NCI-H1092 (cell line): ENCODE data around the gene LAMA1.

Experiments
- DNase-seq: peaks from one replicate; lab custom pipeline; 2025; lab: John Stamatoyannopoulos, UW

The LAMA1 gene

GRCh38 chr18:7047336-7047735 lies 70.3 kb downstream of the LAMA1 start:
- no peak for DNase-seq

- peak; percentile 66 for DNase-seq
These were observed 79.2 kb downstream of the LAMA1 start for GRCh38 chr18:7038330-7038851.

- DNase-seq, result no peak
These were observed 80.1 kb downstream of the LAMA1 start for GRCh38 chr18:7037470-7037869.

- no peak for DNase-seq
These were observed 81.8 kb downstream of the LAMA1 start for GRCh38 chr18:7035807-7036206.

- DNase-seq, result no peak
These were observed 82.7 kb downstream of the LAMA1 start for GRCh38 chr18:7034924-7035323.

- DNase-seq, result no peak
These were observed 85.1 kb downstream of the LAMA1 start for GRCh38 chr18:7032537-7032936.

GRCh38 chr18:7028625-7029024 lies 89.0 kb downstream of the LAMA1 start:
- no peak for DNase-seq

GRCh38 chr18:7025194-7025593 lies 92.4 kb downstream of the LAMA1 start:
- no peak for DNase-seq

- no peak for DNase-seq
These were observed 94.0 kb downstream of the LAMA1 start for GRCh38 chr18:7023581-7023980.

- no peak for DNase-seq
These were observed 94.5 kb downstream of the LAMA1 start for GRCh38 chr18:7023063-7023580.

GRCh38 chr18:7021994-7022840 lies 95.4 kb downstream of the LAMA1 start:
- DNase-seq, result peak; percentile 88

- DNase-seq, result no peak
These were observed 96.4 kb downstream of the LAMA1 start for GRCh38 chr18:7020995-7021777.

GRCh38 chr18:7017013-7017412 lies 100.6 kb downstream of the LAMA1 start:
- no peak for DNase-seq

GRCh38 chr18:7011142-7011541 lies 106.5 kb downstream of the LAMA1 start:
- DNase-seq, result no peak

- peak; percentile 70 for DNase-seq
These were observed 113.6 kb downstream of the LAMA1 start for GRCh38 chr18:7004009-7004408.

GRCh38 chr18:7002107-7002506 lies 115.5 kb downstream of the LAMA1 start:
- peak; percentile 4 for DNase-seq

GRCh38 chr18:7000484-7001096 lies 117.0 kb downstream of the LAMA1 start:
- DNase-seq, result peak; percentile 2

- no peak for DNase-seq
These were observed 119.8 kb downstream of the LAMA1 start for GRCh38 chr18:6997808-6998207.

- DNase-seq, result no peak
These were observed 122.7 kb downstream of the LAMA1 start for GRCh38 chr18:6994771-6995430.

GRCh38 chr18:6994056-6994770 lies 123.4 kb downstream of the LAMA1 start:
- no peak for DNase-seq

GRCh38 chr18:6992761-6993160 lies 124.8 kb downstream of the LAMA1 start:
- DNase-seq, result no peak
